GM19468 (cell line): ENCODE measurements around the gene KLHL4.
"Not testable (repeated sequence)": the region's sequence is repeated elsewhere in the genome, so short reads cannot be mapped to it uniquely, and the experiment has no call there.

Experiments used
- ATAC-seq: cut with Tn5 transposase; IDR thresholded peaks from one replicate; pipeline ENCODE4 v1.9.1; 2021; ENCODE audit warnings: mild to moderate bottlenecking, moderate library complexity, moderate number of reproducible peaks; ENCODE audit not compliant: unreplicated experiment; ENCODE audit errors: extremely low read depth

The KLHL4 gene

GRCh38 chrX:87641439-87641838, 123.8 kb downstream of the KLHL4 start:
- ATAC-seq: not testable (repeated sequence)

GRCh38 chrX:87661761-87662160, 144.2 kb downstream of the KLHL4 start:
- ATAC-seq: no peak

- no peak for ATAC-seq
Observed at GRCh38 chrX:87663421-87663820, 145.8 kb downstream of the KLHL4 start.

- ATAC-seq: no peak
Observed at GRCh38 chrX:87664381-87664780, 146.8 kb downstream of the KLHL4 start.

- ATAC-seq: no peak
Observed at GRCh38 chrX:87679849-87680248, 162.2 kb downstream of the KLHL4 start.

- ATAC-seq: no peak
Observed at GRCh38 chrX:87687703-87688102, 170.1 kb downstream of the KLHL4 start.

GRCh38 chrX:87688113-87688748, 170.6 kb downstream of the KLHL4 start:
- not testable (repeated sequence) for ATAC-seq

GRCh38 chrX:87689218-87689617, 171.6 kb downstream of the KLHL4 start:
- ATAC-seq: not testable (repeated sequence)

GRCh38 chrX:87693204-87693603, 175.6 kb downstream of the KLHL4 start:
- no peak for ATAC-seq

- no peak for ATAC-seq
Observed at GRCh38 chrX:87697409-87697808, 179.8 kb downstream of the KLHL4 start.

GRCh38 chrX:87702795-87703194, 185.2 kb downstream of the KLHL4 start:
- ATAC-seq: no peak

- ATAC-seq: not testable (repeated sequence)
Observed at GRCh38 chrX:87703469-87703868, 185.9 kb downstream of the KLHL4 start.

GRCh38 chrX:87706134-87706533, 188.5 kb downstream of the KLHL4 start:
- no peak for ATAC-seq

- no peak for ATAC-seq
Observed at GRCh38 chrX:87710580-87710979, 193.0 kb downstream of the KLHL4 start.
